Anterior cingulate cortex (tissue), 58 donors: Measurements from ENCODE around the gene RFX3.

Experiments
- DNase-seq, 58 donors: peaks; one replicate each; lab custom pipeline; 2025; lab: John Stamatoyannopoulos, UW

RFX3 gene

DNA sequence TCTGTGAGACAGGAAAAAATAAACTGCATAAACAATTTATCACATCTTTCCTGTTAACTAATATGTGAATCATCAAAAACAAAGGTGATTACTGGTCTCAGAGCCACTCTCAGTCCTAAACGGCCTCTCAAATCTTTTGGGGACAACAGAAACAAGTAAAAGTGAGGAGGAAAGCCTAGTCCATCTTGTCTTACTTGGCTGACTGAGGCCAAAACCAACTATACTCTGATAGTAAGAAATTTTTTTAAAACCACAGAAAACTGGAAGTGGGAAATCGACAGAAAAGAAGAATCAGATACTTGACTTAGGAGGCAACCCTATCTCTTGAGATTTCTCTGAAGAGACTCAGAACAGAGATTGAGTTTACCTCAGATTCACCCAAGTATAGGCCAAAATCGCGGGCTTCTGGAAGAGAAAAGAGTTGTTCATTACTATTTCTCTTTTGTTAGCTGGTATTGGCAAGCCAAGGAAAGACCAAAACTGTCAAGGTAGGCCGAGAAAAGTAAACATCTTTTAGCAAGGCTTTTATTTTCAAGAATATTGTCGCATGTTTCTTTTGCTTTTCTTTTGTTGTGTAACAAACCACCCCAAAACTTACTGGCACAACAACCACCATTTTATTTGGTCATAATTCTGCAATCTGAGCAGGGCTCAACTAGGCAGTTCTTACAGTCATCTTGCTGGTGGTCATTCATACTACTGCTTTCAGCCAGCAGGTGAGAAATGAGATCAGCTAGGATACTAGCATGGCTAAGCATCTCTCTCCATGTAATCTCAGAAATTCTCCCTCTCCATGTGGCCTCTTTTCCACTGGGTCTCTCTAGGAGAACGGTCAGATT is 46.1 kb downstream of the RFX3 start:
- no peak for DNase-seq

DNA sequence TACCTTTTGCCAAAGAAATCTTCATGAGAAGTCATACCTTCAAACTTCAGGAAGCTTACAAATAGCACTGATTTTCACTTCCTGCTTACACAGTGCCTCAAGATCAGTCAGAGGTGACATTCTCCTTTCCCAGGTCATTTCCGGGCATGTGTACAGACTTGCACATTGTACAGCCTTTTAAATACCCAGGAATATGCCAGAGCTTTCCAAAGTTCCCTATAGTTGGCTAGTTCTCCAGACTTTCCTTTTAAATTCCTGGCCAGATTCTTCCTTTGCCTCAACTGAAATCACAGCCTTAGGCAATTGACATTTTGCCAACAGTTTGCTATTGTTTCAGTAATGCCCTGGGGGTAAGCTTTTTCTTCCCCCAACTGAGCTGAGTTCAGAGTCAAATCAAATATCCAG is 47.2 kb downstream of the RFX3 start:
- no peak for DNase-seq

GRCh38 chr9:3477236-3477834 is 48.5 kb downstream of the RFX3 start:
- DNase-seq: no peak

DNA sequence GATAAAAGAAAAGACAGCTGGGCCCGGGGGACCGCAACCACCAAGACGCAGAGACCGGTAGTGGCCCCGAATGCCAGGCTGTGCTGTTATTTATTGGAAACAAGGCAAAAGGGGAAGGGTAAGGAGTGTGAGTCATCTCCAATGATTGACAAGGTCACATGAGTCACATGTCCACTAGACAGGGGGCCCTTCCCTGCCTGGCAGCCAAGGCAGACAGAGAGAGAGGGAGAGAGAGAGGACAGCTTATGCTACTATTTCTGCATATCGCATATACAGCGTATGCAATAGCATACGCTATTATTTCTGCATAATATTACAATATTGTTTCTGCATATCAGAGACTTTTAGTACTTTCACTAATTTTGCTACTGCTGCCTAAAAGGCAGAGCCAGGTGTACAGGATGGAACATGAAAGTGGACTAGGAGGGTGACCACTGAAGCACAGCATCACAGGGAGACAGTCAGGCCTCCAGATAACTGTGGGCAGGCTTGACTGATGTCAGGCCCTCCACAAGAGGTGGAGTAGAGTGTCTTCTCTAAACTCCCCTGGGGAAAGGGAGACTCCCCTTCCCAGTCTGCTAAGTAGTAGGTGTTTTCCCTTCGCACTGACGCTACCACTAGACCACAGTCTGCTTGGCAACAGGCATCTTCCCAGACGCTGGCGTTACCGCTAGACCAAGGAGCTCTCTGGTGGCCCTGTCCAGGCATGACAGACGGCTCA is 50.3 kb downstream of the RFX3 start:
- DNase-seq: peak in 1 of 58 donors; percentile 26

GRCh38 chr9:3474821-3475220 is 51.0 kb downstream of the RFX3 start:
- DNase-seq: no peak

- DNase-seq: no peak
Observed at GRCh38 chr9:3473405-3473804, 52.4 kb downstream of the RFX3 start.

DNA sequence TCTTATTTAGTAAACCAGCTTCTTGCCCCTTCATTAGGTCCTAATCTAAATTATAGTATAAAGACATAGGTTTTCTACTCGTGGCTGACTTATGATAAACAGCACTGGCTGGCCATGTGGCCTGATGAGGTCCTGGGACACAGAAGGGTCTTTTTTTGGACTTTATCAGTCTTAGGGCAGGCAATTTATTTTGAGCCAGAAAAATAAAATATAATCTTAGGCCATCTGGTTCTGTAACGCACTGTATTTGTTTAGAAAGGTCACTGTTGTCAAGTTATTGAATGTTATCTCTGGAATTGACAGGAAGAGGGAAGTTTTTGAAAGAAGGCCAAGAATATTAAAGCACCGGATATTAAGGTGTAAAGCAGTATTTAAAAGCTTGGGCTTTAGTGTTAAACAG is 53.9 kb downstream of the RFX3 start:
- no peak for DNase-seq

GRCh38 chr9:3468421-3469205 is 57.2 kb downstream of the RFX3 start:
- no peak for DNase-seq

DNA sequence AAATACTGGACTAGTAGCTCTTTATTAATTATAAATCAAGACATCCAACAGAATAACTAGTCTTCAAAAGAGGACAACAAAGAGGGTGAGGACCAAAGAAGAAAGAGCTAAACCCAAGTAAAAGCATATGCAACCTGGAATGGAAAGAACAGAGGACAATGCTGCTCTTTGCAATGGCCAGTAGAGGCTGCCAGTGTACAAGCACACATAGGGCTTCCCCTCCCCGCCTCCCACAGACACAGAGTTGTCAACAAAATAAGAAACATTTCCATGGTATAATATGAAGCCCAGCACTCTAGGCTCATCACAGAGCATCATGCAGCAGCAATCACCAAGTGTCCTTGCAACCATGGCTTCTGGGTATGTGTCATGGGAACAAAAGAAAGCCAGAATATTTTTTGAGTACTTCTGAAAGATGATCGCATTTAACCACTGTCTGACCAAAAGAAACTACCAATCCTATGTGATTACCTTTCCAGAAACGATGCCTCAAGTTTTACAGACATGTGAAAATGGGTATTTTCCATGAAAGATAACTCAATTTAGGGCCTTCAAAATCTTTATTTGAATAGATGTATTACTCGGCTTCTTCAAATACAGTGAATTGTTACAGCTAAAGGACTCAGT is 58.1 kb downstream of the RFX3 start:
- DNase-seq: peak in 34 of 58 donors; percentile 1 to 45 (median 14)

- DNase-seq: no peak
Observed at GRCh38 chr9:3464033-3464638, 61.7 kb downstream of the RFX3 start.

DNA sequence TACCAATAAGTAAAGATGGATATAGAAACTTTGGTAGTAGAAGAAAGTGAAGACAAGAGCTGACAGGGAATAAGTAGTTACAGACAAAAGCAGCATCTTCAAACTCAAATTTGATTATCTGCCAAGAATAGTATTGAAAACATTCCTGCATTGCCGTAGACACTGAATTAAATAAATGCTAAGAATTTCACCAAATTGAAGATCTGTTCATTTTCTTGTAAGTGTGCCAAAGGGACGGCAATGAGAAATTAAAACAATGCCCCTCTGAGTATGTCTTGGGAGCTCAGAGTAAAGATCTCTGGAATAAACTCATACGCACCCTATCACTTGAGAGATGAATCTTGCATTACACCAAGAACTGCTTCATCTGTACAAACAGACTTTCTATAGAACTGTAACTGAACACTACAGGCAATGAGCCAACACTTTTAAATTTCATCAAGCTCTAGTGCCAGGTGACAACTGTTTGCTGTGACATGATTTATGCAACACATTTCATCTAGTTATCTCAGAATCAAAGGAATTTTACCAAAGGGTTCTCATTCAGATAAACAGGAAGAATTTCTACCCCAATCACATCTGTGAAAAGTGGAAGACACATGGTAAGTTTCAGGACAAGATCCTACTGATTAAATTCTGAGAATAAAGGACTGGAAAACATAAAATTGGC is 66.9 kb downstream of the RFX3 start:
- peak in 2 of 58 donors; percentile 22 to 44 for DNase-seq

DNA sequence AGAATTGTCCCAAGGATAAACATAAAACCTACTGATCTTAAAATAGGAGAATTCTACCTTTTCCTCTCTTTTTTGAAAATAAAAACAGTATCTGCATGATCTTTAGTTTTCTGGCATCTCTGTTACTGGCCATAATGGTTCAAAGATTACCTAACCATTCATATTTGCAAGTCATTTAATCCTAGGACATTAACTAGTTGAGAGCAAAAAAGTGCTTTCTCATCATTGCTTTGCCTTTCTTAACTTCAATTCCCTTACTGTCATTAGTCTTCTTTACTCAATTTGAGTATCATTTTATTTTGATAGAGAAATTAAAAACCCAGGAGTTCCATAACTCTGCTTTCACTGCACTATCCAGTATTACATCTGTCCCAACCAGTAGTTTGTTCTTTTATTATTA is 68.6 kb downstream of the RFX3 start:
- DNase-seq: no peak

DNA sequence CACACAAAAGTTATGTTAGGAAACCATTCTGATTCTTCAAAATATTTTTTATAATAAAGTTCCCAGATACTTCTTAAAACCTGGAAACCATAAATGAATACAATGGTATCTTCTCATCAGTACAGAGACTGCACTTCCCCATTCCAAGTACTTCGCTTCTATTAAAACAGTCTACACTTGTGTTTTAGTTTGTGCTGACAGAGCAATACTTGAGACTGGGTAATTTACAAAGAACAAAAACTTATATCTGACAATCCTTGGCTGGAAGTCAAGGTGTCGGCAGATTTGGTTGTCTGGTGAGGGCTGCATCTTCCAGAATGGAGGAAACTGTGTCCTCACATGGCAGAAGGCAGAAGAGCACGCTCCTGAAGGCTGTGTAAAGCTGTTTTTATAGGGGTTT is 70.1 kb downstream of the RFX3 start:
- no peak for DNase-seq

DNA sequence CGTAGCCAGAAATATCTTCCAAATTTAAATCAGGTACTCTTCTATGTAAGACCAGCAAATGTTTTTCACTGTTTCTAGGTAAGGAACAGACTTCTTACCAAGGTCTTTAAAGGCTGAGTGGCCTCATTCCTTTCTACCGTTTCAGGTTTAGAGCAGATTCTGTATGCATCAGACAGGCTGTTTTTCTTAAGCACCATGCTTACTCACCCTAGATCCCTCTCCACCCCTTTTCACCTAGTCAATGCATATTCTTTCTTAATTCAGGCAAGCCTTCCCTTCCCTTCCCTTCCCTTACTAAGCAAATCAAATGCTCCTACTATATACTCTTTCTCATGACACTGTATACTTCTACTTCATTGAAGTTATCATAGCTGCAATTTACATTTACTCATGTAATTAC is 70.7 kb downstream of the RFX3 start:
- no peak for DNase-seq

DNA sequence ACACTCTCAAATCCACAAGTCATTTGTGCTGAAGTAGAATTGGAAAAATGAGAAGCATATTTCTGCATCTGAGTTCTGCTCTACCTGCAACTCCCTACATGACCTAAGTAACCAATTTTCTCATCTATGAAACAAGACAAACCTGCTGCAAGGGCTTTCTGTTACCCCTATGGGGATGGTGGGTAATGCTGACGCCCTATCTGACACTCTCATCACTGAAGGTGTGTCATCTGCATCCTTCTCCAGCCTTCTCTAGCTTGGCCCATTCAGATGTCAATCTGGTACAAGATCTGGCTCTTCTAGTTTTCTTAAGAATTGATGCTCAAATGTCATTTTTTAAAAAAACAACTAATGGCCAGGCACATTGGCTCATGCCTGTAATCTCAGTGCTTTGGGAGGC is 73.8 kb downstream of the RFX3 start:
- no peak for DNase-seq

DNA sequence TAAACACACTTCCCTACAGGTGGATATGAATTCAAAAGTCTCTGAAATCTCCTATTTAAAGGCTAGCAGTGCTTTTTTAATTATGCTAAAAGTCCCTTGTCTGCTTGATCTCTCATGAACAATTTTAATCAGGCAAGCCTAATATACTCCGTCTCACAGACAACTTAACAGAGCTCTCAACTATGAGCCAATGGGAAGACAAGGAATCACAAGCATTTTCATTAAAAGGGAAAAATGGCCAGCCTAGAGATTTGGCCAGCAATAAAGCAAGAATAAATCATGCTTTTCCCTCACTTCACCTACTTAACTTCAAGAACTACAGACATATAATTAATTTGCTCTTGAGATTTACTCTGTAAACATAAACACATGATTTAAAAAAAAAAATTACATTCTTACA is 78.0 kb downstream of the RFX3 start:
- DNase-seq: no peak

- no peak for DNase-seq
Observed at GRCh38 chr9:3447143-3447542, 78.7 kb downstream of the RFX3 start.

GRCh38 chr9:3446313-3446712 is 79.5 kb downstream of the RFX3 start:
- no peak for DNase-seq

DNA sequence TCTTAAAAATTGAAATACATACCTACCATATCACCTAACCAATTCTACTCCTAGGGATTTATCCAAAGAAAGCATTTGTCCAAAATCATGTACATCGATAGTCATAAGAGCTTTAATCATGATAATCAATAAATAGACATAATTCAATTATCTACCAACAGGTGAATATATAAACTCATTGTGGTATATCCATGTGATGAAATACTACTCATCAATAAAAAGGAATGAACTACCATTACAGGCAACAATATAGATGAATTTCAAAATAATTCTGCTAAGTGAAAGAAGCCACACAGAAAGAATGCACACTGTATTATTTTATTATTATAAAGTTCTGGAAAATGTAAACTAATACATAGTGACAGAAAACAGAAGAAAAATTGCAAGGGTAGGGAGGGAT is 81.8 kb downstream of the RFX3 start:
- DNase-seq: no peak
